AG08395 (cell line): ENCODE measurements around the gene CCNK.

Experiments used
- DNase-seq: peaks from one replicate; pipeline ENCODE4 v3.0.0; 2012; ENCODE audit warnings: mixed read lengths, low spot score

Gene CCNK

DNA sequence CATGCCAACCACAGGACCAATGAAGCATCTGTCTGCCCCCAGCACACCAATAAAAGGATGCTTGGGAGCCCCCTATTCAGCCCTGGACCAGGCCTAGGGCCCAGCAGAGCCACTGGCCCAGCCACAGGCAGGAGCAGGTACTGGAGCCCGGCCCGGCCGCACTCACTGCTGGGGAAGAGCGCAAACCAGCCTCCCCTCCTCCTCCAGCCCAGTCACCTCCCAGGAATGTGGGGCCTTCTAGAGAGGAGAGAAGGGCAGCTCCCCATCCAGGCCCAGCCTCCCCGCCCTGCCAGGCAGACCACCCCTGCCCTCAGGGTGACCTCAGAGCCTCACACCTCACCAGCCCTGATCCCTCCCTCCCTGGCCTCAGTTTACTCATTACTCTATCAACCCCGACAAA lies 56.2 kb downstream of the CCNK start:
- DNase-seq: peak; percentile 87

DNA sequence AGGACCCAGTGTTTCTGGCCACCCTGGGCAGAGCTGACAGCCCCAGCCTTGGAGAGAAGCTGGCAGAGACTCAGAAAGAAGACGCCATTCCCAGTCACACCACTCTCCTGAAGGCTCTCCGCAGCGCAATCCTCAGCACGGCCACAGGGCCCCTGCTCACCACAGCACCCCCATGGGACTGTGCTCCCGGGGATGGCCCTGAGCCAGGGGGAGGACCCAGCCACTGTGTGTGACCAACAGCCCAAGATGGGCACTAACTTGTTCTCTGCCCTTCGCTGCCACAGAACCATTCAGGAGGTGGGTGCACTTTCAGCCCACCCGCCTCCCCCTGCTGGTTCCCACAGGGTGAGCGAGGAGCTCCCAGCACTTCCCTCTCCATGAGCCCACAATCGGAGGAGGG lies 57.1 kb downstream of the CCNK start:
- DNase-seq: no peak

DNA sequence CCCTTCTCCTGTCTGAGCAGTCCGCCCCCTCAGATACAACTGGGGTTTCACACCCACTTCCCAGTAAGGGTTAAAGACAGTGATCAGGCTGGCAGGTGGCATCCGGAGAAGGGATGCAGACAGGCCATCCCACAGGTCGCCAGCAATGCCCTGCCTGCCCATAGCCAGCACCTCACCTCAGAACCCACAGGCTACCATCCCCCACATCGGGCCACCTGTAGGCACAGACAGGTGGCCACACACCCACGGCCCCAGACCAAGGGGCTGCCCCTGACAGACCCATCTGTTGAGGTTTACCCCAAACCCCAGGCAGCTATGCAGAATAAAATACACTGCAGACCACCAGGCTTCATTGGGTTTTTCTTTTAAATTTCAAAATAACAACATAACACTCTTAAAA lies 57.5 kb downstream of the CCNK start:
- DNase-seq: no peak

DNA sequence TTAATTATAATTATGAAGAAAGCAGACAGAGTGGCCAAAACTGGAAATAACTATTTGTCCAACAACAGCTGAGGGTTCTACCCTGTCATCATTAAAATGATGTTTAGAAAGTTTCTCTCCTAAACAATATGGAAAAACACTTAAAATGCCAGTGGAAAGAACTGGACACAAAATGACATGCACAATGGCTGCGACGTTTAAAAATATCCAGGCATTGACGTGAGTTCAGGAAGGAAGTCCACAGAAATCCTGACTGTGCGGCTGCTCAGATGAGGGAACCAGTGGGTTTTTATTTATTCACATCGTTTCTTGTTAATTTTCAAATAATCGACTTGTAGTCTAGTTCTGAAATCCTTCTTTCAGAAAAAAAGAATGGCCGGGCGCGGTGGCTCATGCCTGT lies 58.3 kb downstream of the CCNK start:
- no peak for DNase-seq

DNA sequence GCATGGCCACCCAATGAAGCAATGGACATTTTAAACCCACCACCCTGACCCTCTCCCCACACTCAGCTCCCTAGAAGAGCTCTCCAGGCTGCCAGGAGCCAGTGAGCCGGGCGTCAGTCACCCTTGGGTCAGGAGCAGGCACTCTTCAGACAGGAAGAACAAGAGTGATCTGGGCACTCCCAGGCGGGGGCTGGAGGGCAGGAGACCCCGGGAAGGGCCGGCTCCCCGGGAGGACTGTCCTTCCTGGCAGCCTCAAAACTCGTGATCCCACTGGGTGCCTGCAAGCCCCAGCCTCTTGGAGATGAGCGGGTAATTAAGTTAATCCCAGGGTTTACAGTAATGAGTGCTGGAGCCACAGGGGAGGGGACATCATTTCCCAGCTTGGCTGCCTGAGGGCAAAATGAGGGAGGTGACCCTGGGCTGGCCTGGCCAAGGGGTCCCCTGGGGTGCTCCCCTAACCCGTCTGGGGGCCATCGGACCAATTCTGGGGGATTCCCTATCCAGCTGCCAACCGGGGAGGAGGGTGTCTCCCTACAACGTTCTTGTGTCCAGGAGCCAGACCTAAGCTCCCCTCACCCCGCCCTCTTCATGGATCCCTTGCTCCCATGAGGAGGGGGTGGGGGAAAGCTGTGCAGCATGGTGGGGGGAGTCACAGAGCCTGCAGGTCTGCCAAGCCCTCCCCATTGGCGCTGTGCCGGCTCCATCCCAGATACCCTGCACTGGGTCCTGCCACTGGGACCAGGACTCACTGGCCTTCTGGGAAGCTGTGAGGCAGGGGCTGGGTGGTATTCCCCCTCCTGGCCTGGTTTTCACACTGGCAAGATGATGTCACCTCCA lies 59.2 kb downstream of the CCNK start:
- no peak for DNase-seq

DNA sequence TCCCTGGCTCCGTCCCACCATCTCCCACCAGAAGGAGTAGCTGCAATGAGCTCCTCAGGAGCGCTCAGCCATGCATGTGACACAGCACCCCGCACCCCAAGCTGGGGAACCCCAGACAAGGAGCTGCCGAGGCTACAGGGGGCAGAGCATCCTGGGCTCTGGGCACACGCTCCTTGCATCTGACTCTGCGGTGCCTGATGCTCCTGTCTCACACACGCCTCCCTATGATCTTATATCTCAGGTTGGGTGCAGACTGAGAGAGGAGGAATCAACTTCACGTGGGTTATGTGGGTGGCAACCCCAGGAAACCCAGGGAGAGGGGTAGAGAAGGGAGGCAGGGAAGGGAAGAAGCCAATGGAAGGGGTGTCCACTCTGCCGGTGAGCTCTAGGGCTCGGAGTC lies 60.0 kb downstream of the CCNK start:
- no peak for DNase-seq

DNA sequence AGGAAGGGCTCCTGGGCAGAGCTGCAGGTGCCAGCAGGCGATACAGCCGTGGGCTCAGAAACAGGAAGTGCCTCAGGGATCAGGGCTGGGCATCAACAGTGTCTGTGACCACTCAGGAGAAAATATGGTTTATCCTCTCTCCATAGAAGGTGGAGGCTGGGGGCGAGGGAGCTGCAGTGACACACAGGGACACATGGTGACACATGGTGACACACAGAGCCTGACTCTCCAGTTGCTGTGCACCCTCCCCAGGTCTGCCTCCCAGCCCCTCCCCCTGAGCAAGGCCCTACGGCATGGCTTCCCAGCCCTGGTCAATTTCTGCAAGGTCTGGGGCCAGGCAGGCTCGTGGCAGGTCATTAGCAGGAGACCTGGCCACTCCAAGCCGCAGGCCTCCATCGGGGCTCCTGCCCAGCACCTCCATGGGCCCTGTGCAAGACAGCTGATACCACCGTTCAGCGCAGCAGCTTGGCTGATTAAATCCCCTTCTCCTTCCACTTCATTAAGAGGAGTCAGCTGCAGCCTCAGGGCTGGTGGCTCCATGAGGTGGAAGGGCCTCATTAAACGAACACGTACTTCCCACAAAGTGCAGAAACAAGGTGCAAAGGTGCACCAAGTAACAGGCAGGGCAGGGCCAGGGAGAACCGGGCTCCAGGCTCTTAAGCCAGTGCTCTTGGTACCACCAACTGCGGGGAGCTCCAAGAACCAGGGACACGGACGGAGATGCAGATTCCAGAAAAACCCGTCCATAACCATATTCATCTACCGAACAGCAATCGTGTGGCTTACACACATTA lies 60.7 kb downstream of the CCNK start:
- no peak for DNase-seq

DNA sequence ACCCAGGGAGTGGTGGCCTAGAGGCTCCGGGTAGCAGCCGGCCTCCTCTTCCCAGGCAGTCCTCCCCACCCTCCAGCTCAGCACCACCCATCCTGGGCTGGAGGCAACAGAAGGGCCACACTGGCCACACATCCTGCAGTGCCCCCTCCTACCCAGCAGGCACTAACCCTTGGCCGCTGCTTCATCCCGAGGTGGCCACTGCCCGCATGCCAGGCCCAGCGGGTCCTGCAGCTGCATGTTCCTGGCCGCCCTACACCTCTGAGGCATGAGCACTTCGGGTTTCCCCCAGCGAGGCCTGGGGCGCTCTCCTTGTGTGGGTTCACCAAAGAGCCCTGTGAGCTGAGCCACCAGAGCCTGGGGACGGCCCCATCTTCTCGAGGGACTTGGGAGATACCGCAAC lies 61.4 kb downstream of the CCNK start:
- DNase-seq: no peak

DNA sequence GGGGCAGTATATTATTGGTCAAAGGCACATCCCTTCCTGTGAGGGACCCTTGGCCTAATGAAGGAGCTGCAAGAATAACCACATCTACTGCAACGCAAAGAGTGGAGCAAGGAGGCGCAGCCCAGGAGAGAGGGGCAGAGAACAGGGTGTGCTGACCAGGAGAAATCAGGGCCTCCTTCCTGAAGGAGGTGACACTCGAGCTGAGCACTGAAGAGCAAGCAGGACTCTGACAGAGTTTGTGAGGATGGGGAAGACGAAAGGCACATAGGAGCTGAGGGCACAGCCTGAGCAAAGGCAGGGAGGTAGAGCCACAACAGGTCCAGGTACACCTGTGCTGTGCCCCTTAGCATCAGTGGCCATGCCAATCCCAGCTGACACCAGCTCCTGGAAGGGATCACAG lies 62.2 kb downstream of the CCNK start:
- DNase-seq: no peak

DNA sequence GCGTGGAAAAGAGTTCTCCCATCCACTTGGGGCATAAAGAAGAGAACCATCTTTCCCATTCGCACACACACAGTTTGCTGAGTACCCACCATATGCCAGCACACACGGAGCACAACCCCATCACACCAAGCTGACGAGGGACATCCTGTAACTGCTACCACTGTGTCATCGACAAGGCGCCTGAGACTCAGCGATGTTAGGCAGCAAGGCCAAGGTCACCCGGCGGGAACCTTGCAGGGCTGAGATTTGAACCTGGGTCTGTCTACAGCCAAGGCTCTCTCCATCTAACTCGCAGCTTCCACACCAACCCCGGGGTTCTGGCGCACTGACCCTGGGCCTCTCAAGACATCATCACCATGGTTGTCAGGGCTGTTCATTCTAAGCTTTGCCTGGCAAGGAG lies 62.8 kb downstream of the CCNK start:
- DNase-seq: no peak

DNA sequence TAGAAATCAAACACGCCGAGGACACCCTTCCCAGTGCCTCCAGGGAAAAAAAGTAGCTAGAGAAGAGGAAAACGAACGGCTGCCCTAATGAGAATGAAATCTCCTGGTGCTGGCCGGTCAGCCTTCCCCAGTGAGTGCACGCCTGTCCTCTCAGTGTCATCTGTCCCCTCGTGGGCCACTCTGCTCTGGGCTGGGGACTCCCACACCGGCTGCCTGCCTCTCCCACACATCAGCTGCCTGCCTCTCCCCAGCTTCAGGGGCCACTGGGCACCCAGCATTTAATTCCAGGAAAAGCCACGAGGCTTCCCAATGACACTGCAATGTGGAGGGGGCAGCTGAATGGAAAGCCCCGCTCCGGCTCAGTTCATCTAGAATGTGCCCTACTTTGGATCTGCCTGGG lies 63.8 kb downstream of the CCNK start:
- DNase-seq: no peak

DNA sequence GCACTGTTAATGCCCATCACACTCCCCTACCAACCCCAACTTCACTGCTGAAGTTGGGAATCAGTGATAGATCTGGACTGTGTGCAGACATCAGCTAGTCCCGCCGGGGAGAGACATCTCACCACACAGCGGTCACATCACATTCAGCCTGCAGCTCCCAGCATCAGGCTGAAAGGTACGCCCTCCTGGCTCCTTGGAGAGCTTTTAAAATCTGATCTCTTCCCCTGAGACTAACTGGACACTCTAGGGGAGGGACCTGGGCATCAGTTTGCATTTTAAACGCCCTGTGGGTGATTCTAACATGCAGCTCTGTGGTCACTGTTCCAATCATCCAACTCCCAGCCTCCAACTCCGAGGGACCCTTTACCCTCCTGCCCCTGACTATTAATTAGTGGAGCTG lies 64.4 kb downstream of the CCNK start:
- DNase-seq: no peak

DNA sequence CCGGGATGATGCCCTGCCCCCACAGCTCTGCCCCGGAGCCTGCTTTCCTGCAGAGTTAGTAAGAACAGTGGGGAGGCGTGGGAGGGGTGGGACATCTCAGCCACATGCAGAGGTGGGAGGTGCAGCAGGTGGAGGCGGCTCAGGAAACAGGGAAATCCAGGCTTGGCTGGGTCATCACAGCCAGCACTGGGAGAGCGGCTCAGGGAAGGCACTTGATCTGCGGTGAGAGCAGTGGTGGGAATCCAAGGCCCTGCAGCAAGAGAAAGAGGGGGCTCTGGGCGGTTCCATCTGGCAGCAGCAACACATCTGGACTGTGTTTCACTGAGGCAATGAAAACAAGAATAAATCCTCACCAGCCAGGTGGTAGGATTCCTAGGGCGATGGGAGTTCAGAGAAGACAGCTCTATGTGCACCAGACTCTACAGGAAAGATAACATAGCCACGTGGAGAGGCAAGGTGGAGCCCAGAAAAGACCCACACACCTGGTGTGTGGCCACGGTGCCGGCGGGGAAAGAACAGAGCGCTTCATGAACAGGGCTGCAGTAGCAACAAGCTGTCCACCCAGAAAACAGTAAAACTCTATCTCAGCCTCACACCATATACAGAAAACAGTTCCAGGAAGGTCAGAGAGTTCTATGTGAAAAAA lies 65.1 kb downstream of the CCNK start:
- DNase-seq: no peak

DNA sequence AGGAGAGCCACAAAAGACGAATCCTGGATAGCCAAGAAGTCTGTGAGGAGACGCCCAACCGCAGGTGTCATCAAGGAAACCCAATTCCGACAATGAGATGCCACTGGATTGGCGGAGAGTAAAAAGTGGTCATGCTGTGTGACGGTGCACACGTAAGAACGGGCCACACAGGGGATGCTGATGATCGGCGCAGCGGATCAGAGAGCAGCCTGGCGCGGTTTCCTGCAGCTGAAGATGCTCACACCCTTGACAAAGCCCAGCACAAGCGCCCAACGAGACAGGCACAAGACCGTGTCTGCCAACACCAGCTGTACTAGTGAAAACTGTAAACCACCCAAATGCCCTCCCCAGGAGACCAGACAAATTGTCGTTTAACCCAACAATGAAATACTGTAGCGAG lies 67.0 kb downstream of the CCNK start:
- DNase-seq: no peak

DNA sequence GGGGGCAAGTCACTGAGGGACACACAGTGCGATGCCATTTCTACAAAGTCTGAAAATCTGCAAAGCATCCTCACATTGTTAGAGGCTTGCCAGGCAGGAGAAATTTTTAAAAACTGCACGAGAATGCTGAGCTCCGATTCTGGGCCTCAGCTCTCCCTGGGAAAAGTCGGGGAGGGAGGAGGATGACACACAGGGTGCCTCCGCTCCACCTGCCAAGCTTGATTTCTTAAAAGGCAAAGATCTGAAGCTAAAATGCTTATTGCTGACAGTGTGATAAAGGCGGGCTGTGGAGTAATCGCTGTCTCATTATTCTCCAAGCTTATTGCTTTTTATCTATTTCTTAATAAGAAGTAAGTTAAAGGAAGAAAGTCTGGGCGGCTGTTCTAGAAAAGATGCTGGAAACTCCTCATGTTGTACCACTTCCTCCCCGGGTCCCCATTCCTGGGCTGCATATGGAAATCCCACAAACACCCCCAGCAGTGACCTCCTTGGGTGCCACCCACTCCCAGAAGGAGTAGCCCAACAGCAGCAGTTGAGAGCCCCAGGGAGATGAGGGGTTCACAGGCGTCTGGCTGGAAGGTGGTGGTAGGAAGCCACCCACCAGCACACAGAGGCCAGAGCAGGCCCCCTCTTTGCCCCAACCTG lies 67.8 kb downstream of the CCNK start:
- DNase-seq: no peak

DNA sequence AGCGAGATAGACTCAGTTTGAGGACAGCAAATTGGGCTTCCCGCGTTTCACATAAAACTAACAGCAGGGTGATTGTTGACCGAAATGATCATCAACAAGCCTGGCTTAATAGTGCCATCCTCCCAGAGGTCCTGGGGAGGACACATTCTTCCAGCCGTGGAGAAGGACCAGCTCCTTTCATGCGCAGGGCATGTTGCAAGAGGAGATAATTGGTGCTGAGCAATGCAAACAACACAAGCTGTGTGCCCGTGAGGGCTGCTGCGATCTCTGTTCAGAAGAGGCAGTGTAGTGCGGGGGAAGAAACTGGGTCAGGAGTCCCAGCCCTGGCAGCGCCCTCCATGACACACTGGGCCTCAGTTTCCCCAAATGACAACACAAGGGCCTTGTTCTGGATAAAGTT lies 68.5 kb downstream of the CCNK start:
- DNase-seq: no peak

DNA sequence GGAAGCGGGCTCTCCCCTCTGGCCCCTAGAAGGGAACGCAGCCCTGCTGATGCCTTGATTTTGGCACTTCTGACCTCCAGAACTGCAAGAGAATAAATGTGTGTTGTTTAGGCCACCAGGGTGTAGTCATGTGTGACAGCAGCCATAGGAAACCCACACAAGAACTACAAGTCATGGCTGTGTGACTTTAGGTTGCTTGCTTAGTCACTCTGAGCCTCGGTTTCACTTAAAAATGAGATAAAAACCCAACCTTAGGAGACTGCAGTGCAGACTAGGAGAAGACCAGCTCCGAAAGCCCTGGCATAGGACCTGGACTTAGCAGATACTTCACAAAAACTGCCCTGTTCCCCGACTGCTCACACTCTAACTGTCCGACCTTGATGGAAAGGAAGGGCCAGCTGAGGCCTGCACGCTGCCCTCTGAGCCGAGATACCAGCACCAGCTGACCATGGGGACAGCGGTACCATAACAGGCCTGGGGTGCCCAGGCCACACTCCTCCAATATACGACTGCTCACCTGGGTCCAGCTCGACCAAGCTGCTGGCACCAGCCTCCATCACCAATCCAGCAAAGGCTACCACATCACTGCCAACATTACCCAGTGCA lies 69.3 kb downstream of the CCNK start:
- no peak for DNase-seq

DNA sequence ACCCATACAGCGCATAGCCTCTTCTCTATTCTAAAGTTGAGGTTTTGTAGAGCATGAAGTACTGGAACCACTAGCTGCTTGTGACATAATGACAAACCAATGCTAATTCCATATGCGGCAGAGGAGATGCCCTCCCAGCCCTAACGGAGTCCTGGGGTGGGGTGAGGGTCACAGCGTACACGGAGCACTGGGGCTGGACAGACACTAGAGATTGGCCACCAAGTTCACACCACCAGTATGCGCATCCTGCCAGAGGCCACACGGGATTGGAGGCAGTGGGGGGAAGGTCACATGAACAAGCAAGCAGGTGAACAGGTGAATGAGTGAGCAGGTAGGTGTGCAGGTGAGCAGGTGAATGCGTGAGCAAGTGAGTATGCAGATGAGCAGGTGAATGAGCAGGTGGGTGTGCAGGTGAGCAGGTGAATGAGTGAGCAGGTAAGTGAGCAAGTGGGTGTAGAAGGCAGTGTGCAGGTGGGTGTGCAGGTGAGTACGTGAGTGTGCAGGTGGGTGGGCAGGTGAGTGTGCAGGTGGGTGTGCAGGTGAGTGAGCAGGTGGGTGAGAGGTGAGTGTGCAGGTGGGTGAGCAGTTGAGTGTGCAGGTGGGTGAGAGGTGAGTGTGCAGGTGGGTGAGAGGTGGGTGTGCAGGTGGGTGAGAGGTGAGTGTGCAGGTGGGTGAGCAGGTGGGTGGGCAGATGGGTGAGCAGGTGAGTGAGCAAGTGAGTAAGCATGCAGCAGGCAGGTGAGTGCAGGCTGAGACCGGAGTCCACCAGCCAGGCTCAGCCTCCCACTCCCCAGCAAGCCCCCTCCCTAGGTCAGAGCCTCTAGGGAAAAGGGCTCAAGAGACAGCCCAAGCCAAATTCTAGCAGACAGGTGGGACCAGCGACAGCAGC lies 70.1 kb downstream of the CCNK start:
- no peak for DNase-seq

DNA sequence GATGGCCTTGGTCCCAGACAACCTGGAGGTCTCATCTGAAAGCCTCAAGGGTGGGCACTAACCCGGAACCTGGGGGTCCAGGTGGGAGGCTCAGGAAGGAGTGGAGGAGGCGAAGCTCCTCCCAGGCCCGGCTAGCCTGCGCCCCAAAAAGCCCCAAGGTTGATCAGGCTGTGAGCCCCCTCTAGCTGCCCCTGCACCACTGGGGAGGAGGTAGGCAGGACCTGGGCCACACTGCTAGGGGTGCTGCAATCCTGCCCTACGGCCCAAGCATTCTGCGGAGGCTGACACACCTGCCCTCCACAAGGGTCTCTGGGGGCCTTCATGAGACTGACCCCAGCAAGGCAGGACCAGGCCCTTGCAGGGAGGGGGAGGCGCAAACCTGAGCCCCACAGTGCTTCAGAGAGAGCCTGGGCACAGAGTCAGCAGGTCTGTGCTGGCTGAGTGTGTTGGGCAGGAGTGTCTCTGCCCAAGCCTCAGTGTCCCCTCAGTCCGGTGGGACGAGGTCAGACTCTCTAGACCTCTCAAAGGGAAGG lies 70.9 kb downstream of the CCNK start:
- no peak for DNase-seq

DNA sequence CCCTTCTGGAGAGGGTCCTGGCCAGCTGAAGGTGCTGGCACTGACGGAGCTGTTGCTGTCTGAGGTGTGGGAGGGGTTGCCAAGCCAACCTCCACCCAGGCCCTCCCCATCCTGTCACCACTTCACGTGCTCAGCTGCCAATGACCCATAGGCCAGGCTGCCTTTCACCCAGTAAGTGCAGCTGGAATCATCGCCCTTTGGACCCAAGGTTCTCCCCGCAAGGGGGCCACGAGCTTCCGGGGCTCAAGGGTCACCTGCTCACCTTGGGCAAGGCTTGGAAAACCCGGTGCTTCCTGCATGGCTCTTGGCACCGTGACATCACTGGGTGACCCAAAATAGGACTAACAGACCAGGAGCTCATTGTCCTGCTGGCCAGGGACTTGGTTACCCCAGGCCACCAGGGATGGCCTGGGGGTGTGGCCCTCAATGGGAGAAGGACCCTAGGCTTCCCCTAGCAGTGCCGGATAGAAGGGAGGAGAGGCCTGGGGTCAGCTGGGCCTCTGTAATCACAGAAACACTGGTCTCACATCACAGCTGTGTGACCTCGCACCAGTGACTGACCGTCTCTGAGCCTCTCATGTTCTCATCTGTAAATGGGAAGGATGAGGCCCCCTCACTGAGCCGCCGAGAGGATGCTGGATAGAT lies 71.5 kb downstream of the CCNK start:
- DNase-seq: no peak
